Measurements from ENCODE around the gene CDC42SE2. TPM values are rescaled to one million over a fixed set of nuclear protein-coding genes. Genes with fewer than 3 reads are reported as not detected.
"Not testable (repeated sequence)": the region's sequence is repeated elsewhere in the genome, so short reads cannot be mapped to it uniquely, and the experiment has no call there.

The CDC42SE2 gene
- total RNA-seq, 4 donors from 2014 or later = 30.1 to 59.3 (median 35.7) TPM

- DNase-seq (ENCODE audit: low spot score) (no peak), ATAC-seq (ENCODE audit: low FRiP score) (no peak)
- TF ChIP-seq CTCF (IDR thresholded peaks at IDR 0.05) = no peak
These were observed 132.9 kb downstream of the CDC42SE2 start for GRCh38 chr5:131396630-131397273.

GRCh38 chr5:131399007-131399406, 135.2 kb downstream of the CDC42SE2 start:
- ATAC-seq (ENCODE audit: low FRiP score); DNase-seq (ENCODE audit: low spot score): not testable (repeated sequence)

DNA sequence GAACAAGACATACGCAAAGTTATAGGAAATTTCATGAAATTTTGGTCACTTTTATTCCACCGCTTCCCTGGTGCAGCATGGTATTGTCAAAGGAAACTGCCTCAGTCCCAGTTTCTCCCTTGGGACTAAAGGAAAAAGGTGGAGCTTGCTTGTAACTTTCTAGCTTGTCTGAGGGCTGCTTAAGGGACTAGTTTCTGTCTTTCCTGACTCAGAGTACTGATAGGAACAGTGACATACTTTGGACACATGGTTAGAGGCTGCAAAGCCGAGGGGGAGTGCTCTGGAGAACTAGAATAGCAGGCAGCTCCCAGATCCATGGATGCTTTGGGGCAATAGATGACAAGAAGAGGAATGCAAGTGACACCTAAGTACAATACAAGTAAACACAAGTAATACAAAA, 136.7 kb downstream of the CDC42SE2 start:
- TF ChIP-seq CTCF (IDR thresholded peaks at IDR 0.05) = no peak
- DNase-seq (ENCODE audit: low spot score) = no peak
- no peak for ATAC-seq (ENCODE audit: low FRiP score)

- no peak for DNase-seq (ENCODE audit: low spot score)
- no peak for TF ChIP-seq CTCF (IDR thresholded peaks at IDR 0.05)
- ATAC-seq (ENCODE audit: low FRiP score) = no peak
These were observed 141.8 kb downstream of the CDC42SE2 start for GRCh38 chr5:131405674-131406073.

- no peak for DNase-seq (ENCODE audit: low spot score)
- no peak for ATAC-seq (ENCODE audit: low FRiP score)
- no peak for TF ChIP-seq CTCF (IDR thresholded peaks at IDR 0.05)
These were observed 142.2 kb downstream of the CDC42SE2 start for GRCh38 chr5:131406076-131406475.

DNA sequence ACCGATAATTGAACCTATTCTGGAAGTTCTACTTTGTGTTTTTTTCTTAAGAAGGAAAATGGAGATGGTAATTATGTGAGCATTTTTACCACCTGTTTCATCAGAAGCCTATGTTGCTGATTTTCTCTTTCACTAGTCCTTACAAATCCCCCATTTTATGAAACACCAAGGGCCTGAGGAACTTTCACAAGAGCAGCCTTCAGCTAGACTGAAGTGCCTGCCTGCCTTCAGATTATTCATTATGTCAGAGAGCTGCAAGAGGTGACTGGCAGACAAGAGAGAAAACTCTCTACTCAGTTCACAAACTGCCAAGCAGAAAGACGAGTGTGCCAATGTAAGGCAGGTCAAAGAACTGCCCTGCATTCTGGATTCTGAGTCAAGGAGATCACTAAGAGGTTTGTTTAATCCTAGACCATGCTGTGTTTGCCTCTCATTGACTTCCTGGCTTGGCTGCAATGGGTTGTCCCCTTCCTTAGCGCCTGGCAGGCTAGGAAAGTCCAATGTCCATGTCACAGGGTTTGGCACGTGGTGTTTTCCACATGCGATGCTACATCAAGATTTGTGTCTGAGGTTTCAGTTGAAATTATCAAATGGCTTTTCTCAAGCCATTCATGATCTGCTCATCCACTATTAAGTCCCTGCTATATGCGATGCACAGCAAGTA, 143.3 kb downstream of the CDC42SE2 start:
- DNase-seq (ENCODE audit: low spot score) = no peak
- no peak for ATAC-seq (ENCODE audit: low FRiP score)
- TF ChIP-seq CTCF (IDR thresholded peaks at IDR 0.05) = no peak

DNA sequence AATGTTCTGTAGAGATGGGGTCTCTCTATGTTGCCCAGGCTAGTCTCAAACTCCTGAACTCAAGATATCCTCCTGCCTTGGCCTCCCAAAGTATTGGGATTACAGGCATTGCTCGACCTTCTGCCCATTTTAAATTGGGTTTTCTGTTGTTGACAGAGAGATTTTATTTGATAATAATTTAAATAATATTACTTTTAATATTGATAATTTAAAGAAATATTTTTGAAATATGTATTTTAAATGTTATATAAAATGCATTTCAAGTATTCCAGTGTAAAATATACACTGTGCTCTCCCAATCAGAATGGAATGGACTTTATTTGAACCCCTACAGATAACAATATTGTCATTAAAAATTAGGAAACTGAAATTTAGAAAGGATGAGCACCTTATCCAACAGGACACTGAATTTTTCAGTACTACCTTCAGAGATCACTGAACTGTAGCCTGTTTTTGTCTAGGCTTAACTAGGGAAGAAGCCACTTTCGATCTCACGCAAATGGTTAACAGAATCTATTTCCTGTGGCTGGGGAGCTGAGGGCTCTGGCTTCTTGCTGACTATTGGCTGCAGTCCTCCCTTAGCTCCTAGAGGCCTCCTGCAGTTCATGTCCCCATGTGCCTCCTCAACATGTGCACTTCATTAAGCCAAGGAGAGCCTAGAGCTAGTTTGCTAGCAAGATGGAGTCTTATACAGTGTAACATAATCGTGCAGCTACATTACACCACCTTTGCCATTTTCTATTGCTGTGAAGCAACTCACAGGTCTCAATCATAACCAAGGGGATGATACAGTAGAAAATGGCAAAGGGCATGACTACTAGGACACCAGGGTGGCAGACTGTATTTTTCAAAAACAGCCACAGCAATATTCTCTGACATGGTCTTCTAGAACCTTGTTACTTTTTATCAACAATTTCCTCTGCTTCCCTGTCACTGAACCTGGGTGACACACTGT, 150.0 kb downstream of the CDC42SE2 start:
- DNase-seq (ENCODE audit: low spot score) (no peak), ATAC-seq (ENCODE audit: low FRiP score) (no peak)
- TF ChIP-seq CTCF (IDR thresholded peaks at IDR 0.05) = no peak

Data from omental fat pad (tissue), 4 donors.